Measurements from ENCODE around the gene CDK5RAP2. TPM values are rescaled to one million over a fixed set of nuclear protein-coding genes. Genes with fewer than 3 reads are reported as not detected.

CDK5RAP2 gene
- total and polyA plus RNA-seq, 9 of the 15 experiments (the other 6 are each of a cell fraction or from before 2014, with no cell fraction given) = 19.9 to 68.8 (median 42.2) TPM

DNA sequence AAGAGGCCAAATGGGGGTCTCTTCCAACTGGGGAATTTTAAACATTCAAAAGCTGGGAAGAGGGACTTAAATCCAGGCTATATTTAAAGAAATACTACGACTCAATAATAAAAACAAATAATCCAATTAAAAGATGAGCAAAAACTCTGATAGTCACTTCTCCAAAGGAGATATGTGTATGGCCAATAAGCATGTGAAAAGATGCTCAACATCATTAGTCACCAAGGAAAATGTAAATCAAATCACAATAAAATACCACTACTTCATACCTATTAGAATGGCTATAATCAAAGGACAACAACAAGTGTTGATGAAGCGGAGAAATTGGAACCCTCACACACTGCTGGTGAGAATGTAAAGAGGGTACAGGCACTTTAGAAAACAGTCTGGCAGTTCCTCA is 130.4 kb downstream of the CDK5RAP2 start (continued):
- TF ChIP-seq TEAD4 (IDR thresholded peaks at IDR 0.05; ENCODE audit: low read length) (no peak), TEAD4 (CRISPR knock-in tag; IDR thresholded peaks at IDR 0.05; ENCODE audit: borderline replicate concordance) (no peak), CCAR2 (IDR thresholded peaks at IDR 0.05; ENCODE audit: low read depth, low read length) (no peak), ZBTB17 (CRISPR knock-in tag; IDR thresholded peaks at IDR 0.05) (no peak), HSF4 (CRISPR knock-in tag; IDR thresholded peaks at IDR 0.05; ENCODE audit: borderline replicate concordance) (no peak)

DNA sequence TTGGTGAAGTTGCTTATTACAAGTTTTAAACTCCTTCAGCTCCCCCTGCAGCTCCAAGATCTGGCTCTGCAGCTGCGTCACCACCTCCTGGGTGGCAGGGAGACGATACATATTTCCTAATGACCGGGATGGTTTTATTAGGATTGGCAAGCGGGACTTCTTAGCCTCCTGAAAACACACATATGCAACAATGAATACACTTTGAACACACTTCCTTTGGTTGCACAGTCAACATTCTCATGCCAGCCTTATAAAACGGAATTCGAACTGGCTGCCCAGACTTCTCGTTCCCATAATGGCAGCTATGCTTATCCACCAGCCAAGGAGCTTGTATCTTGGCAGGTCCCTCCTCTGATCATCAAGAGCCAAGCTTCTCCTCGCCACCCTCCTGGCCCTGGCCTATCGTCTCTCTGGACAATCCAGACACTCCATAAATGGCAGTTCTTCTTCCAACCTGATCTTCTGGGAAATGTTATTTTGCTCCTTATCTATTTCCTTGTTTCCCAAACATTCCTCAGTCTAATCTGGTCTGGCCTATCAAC is 131.9 kb downstream of the CDK5RAP2 start:
- intact Hi-C loops (cut with micrococcal nuclease) = no loop called here
- no peaks in the 10 kb centered on the region for H3K9me3 ChIP-seq (replicated peaks; ENCODE audit: control insufficient read depth, insufficient read depth, low read depth, low read length)
- DNase-seq (ENCODE audit: extremely low read depth in 1 of 4, low spot score in 3 of 4) (no peak), FAIRE-seq (no peak), ATAC-seq (no peak)
- BruUV-seq (replicated peaks) = no TSS peak
- H3K9ac ChIP-seq (ENCODE audit: insufficient read depth in 1 of 2, low read depth in 2 of 2, low read length in 2 of 2) = no peak overlapping the region
- 92% methylated on average over 9 of the region's 9 CpGs for WGBS (ENCODE audit: insufficient coverage, low coverage, missing lambda C conversion rate)
- no peak overlapping the region for H2AFZ ChIP-seq (ENCODE audit: low read depth, low read length)
- H3K27ac ChIP-seq (ENCODE audit: extremely low read depth, low read depth, low read length) = no peak overlapping the region
- no peaks in the 10 kb centered on the region for H3K79me2 ChIP-seq (ENCODE audit: control insufficient read depth, insufficient read depth, low read length)
- CTCF ChIA-PET (ENCODE audit: low intra/inter-chr PET ratio) = no interaction called here
- no peaks in the 10 kb centered on the region for H3K4me1 ChIP-seq (replicated peaks in 1 of 2; ENCODE audit: control insufficient read depth in 2 of 2, insufficient read depth in 2 of 2, low read length in 2 of 2)
- no peak overlapping the region for H3K4me2 ChIP-seq (ENCODE audit: insufficient read depth, low read length)
- no peaks in the 10 kb centered on the region for H3K9me1 ChIP-seq (ENCODE audit: control insufficient read depth, insufficient read depth, low read length)
- no peak overlapping the region for H3K4me3 ChIP-seq
- no peaks in the 10 kb centered on the region for H3K27me3 ChIP-seq (ENCODE audit: control insufficient read depth in 2 of 2, insufficient read depth in 2 of 2, low read length in 2 of 2)
- TF ChIP-seq ILK (tag; IDR thresholded peaks at IDR 0.05; ENCODE audit: borderline replicate concordance, low read depth) (no peak), HDAC2 (IDR thresholded peaks at IDR 0.05) (no peak), RBM22 (IDR thresholded peaks at IDR 0.05; ENCODE audit: low read depth, low read length, poor library complexity, severe bottlenecking) (no peak), YY1 (IDR thresholded peaks at IDR 0.05; ENCODE audit: borderline replicate concordance in 1 of 3, control insufficient read depth in 1 of 3, extremely low read depth in 1 of 3, insufficient read depth in 3 of 3, insufficient read length in 1 of 3, insufficient replicate concordance in 2 of 3, low read depth in 1 of 3, low read length in 2 of 3) (no peak), ZNF316 (IDR thresholded peaks at IDR 0.05) (no peak), MAZ (CRISPR knock-in tag; conservative IDR thresholded peaks at IDR 0.05 in 1 of 2, IDR thresholded peaks at IDR 0.05 in 1 of 2) (no peak), SUPT5H (IDR thresholded peaks at IDR 0.05) (no peak)
- TF ChIP-seq, protein P1, sequence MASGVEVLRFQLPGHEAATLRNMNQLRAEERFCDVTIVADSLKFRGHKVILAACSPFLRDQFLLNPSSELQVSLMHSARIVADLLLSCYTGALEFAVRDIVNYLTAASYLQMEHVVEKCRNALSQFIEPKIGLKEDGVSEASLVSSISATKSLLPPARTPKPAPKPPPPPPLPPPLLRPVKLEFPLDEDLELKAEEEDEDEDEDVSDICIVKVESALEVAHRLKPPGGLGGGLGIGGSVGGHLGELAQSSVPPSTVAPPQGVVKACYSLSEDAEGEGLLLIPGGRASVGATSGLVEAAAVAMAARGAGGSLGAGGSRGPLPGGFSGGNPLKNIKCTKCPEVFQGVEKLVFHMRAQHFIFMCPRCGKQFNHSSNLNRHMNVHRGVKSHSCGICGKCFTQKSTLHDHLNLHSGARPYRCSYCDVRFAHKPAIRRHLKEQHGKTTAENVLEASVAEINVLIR (CRISPR knock-in tag; IDR thresholded peaks at IDR 0.05) = no peak
- no peaks in the 10 kb centered on the region for H4K20me1 ChIP-seq (replicated peaks; ENCODE audit: control insufficient read depth, insufficient read depth, low read length)
- POLR2A ChIA-PET = no interaction called here
- in situ Hi-C loops (cut with MboI) = no loop called here
- peaks cover 70% of the 10 kb centered on the region for H3K36me3 ChIP-seq (ENCODE audit: control insufficient read depth, insufficient read depth, low read length)

Data from K562 (cell line).